Cardiac septum (tissue), 1 donor: Measurements from ENCODE around the gene NDUFA8. TPM values are rescaled to one million over a fixed set of nuclear protein-coding genes. Genes with fewer than 3 reads are reported as not detected.
"Not testable (repeated sequence)": the region's sequence is repeated elsewhere in the genome, so short reads cannot be mapped to it uniquely, and the experiment has no call there.

Experiments
- DNase-seq: peaks from one replicate; pipeline ENCODE4 v3.0.0-alpha.2; 2020; ENCODE audit warnings: low spot score
- intact Hi-C: fragments of 100-400 bp; cut with DNase I; formaldehyde crosslinking; loops from one replicate; pipeline ENCODE4 v1.14.0; 2022
- total RNA-seq: library from RNA; stranded (reverse); fragmentation: NEBNext Ultra II Directional; extraction: Animal tissue kit (Norgen Biotek cat#: 25700); gene quantifications from one replicate; pipeline ENCODE4 v1.2.1, GENCODE V29; 2021
- donor health status: DM: no; HTN: no; CAD: no.

Gene NDUFA8
- total RNA-seq, 1 donor from 2014 or later = 230 TPM

- peak; percentile 89 for DNase-seq
- intact Hi-C loops = loop anchor here (1.0 to 10.0 kb wide), 2 partner anchors 225 to 690 kb away; no protein-coding TSS in a partner anchor
These were observed 34.4 kb downstream of the NDUFA8 start for GRCh38 chr9:122125158-122125508.

- no peak for DNase-seq
- intact Hi-C loops = loop anchor here (1.0 to 10.0 kb wide), 2 partner anchors 23 to 690 kb away; no protein-coding TSS in a partner anchor
These were observed 35.1 kb downstream of the NDUFA8 start for GRCh38 chr9:122124528-122124927.

GRCh38 chr9:122124048-122124447 is 35.5 kb downstream of the NDUFA8 start:
- intact Hi-C loops = loop anchor here (1.0 to 10.0 kb wide), 2 partner anchors 23 to 691 kb away; no protein-coding TSS in a partner anchor
- DNase-seq = no peak

GRCh38 chr9:122122903-122123632 is 36.5 kb downstream of the NDUFA8 start:
- DNase-seq = peak; percentile 82
- intact Hi-C loops = loop anchor here (10.0 kb wide), 1 partner anchor 692 kb away; no protein-coding TSS in a partner anchor

- intact Hi-C loops = loop anchor here (10.0 kb wide), 1 partner anchor 692 kb away; no protein-coding TSS in a partner anchor
- DNase-seq = no peak
These were observed 37.1 kb downstream of the NDUFA8 start for GRCh38 chr9:122122468-122122867.

- no peak for DNase-seq
- intact Hi-C loops = loop anchor here (10.0 kb wide), 1 partner anchor 693 kb away; no protein-coding TSS in a partner anchor
These were observed 37.6 kb downstream of the NDUFA8 start for GRCh38 chr9:122121931-122122330.

- DNase-seq = no peak
- intact Hi-C loops = loop anchor here (10.0 kb wide), 1 partner anchor 693 kb away; no protein-coding TSS in a partner anchor
These were observed 38.2 kb downstream of the NDUFA8 start for GRCh38 chr9:122121391-122121790.

GRCh38 chr9:122120316-122121071 is 39.1 kb downstream of the NDUFA8 start:
- no peak for DNase-seq
- intact Hi-C loops = loop anchor here (10.0 kb wide), 1 partner anchor 694 kb away; no protein-coding TSS in a partner anchor

- intact Hi-C loops = loop anchor here (10.0 kb wide), 1 partner anchor 695 kb away; no protein-coding TSS in a partner anchor
- no peak for DNase-seq
These were observed 39.9 kb downstream of the NDUFA8 start for GRCh38 chr9:122119721-122120120.

GRCh38 chr9:122119166-122119521 is 40.4 kb downstream of the NDUFA8 start:
- DNase-seq = no peak
- intact Hi-C loops = no loop called here

GRCh38 chr9:122118343-122119165 is 41.0 kb downstream of the NDUFA8 start:
- DNase-seq = no peak
- intact Hi-C loops = no loop called here

GRCh38 chr9:122117241-122117640 is 42.3 kb downstream of the NDUFA8 start:
- intact Hi-C loops, DNase-seq: not testable (repeated sequence)

- DNase-seq = no peak
- intact Hi-C loops = no loop called here
These were observed 43.0 kb downstream of the NDUFA8 start for GRCh38 chr9:122116448-122117173.

- intact Hi-C loops = no loop called here
- DNase-seq = no peak
These were observed 43.5 kb downstream of the NDUFA8 start for GRCh38 chr9:122116040-122116439.

GRCh38 chr9:122115176-122116035 is 44.2 kb downstream of the NDUFA8 start:
- intact Hi-C loops = no loop called here
- DNase-seq = no peak

- intact Hi-C loops = no loop called here
- DNase-seq = no peak
These were observed 46.0 kb downstream of the NDUFA8 start for GRCh38 chr9:122113574-122113973.

- intact Hi-C loops = no loop called here
- DNase-seq = no peak
These were observed 47.3 kb downstream of the NDUFA8 start for GRCh38 chr9:122112238-122112637.
